GM19452 (cell line): ENCODE measurements around the gene CFAP100.
A peak's percentile ranks its signal among the peaks of the same experiment; 100 is the strongest.

Experiments used
- ATAC-seq: cut with Tn5 transposase; IDR thresholded peaks from one replicate; pipeline ENCODE4 v1.9.1; 2021; ENCODE audit not compliant: unreplicated experiment

CFAP100 gene

GRCh38 chr3:126475413-126476114 lies 80.9 kb downstream of the CFAP100 start, which contains the start of gene ZXDC:
TSS of gene ZXDC (minus strand) at chr3:126475891. CDS start at chr3:126475865, 26 bp downstream.
- ATAC-seq = peak; percentile 84

GRCh38 chr3:126476166-126477060 lies 81.7 kb downstream of the CFAP100 start:
- ATAC-seq = peak; percentile 13

- no peak for ATAC-seq
These were observed 82.3 kb downstream of the CFAP100 start for GRCh38 chr3:126477061-126477380.

- ATAC-seq = no peak
These were observed 84.0 kb downstream of the CFAP100 start for GRCh38 chr3:126478581-126479310.

- ATAC-seq = no peak
These were observed 84.9 kb downstream of the CFAP100 start for GRCh38 chr3:126479642-126480041.

GRCh38 chr3:126480206-126480605 lies 85.5 kb downstream of the CFAP100 start:
- ATAC-seq = no peak

GRCh38 chr3:126480861-126481260 lies 86.2 kb downstream of the CFAP100 start:
- no peak for ATAC-seq

GRCh38 chr3:126481808-126482502 lies 87.2 kb downstream of the CFAP100 start:
- no peak for ATAC-seq

GRCh38 chr3:126482503-126483255 lies 88.0 kb downstream of the CFAP100 start:
- no peak for ATAC-seq

- ATAC-seq = no peak
These were observed 88.6 kb downstream of the CFAP100 start for GRCh38 chr3:126483321-126483761.

GRCh38 chr3:126484148-126484547 lies 89.4 kb downstream of the CFAP100 start:
- no peak for ATAC-seq

GRCh38 chr3:126484662-126485061 lies 90.0 kb downstream of the CFAP100 start:
- ATAC-seq = no peak

GRCh38 chr3:126485176-126485897 lies 90.6 kb downstream of the CFAP100 start:
- ATAC-seq = no peak

- ATAC-seq = no peak
These were observed 91.2 kb downstream of the CFAP100 start for GRCh38 chr3:126485956-126486355.
